Keratinocyte (primary cell): ENCODE results near the gene ELOVL7. TPM values are rescaled to one million over a fixed set of nuclear protein-coding genes. Genes with fewer than 3 reads are reported as not detected.

Experiments used
- DNase-seq: peaks from one replicate; pipeline ENCODE4 v3.0.0-alpha.2; 2011; ENCODE audit warnings: low read depth, missing footprints, low spot score
- FAIRE-seq: peaks from 2 replicates; lab custom pipeline; 2011; peaks lifted over from hg19 to GRCh38; lab: Jason Lieb, UNC
- H2AFZ ChIP-seq: 2 replicates; pipeline ENCODE4 v1.6.0; 2012; ENCODE audit warnings: low read length, control low read depth, inconsistent platforms; ENCODE audit not compliant: control insufficient read depth
- H3K27ac ChIP-seq: 2 replicates; pipeline ENCODE4 v1.5.1; 2011; ENCODE audit warnings: low read length; ENCODE audit not compliant: control insufficient read depth, insufficient read depth
- H3K27me3 ChIP-seq: 3 replicates; pipeline ENCODE4 v1.6.0; 2011; ENCODE audit warnings: low read length; ENCODE audit not compliant: control insufficient read depth, insufficient read depth; ENCODE audit errors: extremely low read depth
- H3K36me3 ChIP-seq, 2 experiments: 2 replicates in 1 of 2; 3 replicates in 1 of 2; pipeline ENCODE4 v1.5.1; 2011; ENCODE audit warnings: low read length in 2 of 2, mild to moderate bottlenecking in 1 of 2; ENCODE audit not compliant: control insufficient read depth in 2 of 2, insufficient read depth in 2 of 2; ENCODE audit errors: extremely low read depth in 1 of 2
- H3K4me1 ChIP-seq: 3 replicates; pipeline ENCODE4 v1.5.1; 2011; ENCODE audit warnings: low read length; ENCODE audit not compliant: control insufficient read depth, insufficient read depth; ENCODE audit errors: extremely low read depth
- H3K4me2 ChIP-seq: 3 replicates; pipeline ENCODE4 v1.6.0; 2011; ENCODE audit warnings: low read depth, low read length; ENCODE audit not compliant: control insufficient read depth, insufficient read depth; ENCODE audit errors: extremely low read depth
- H3K4me3 ChIP-seq, 3 experiments: fragments of 200-600 bp in 1 of 3; sonication (generic) in 1 of 3; 2 replicates in 2 of 3; 3 replicates in 1 of 3; pipeline ENCODE4 v1.5.1; 2011 to 2016; ENCODE audit warnings: low read length in 3 of 3, mild to moderate bottlenecking in 3 of 3, control low read depth in 2 of 3, inconsistent platforms in 1 of 3, low read depth in 1 of 3, mixed read lengths in 1 of 3, mixed run types in 1 of 3, moderate library complexity in 1 of 3; ENCODE audit not compliant: control insufficient read depth in 2 of 3, insufficient read depth in 2 of 3; ENCODE audit errors: extremely low read depth in 1 of 3
- H3K79me2 ChIP-seq: 2 replicates; pipeline ENCODE4 v1.6.0; 2012; ENCODE audit warnings: low read length; ENCODE audit not compliant: control insufficient read depth, insufficient read depth
- H3K9ac ChIP-seq: 3 replicates; pipeline ENCODE4 v1.6.0; 2011; ENCODE audit warnings: low read length; ENCODE audit not compliant: control insufficient read depth, insufficient read depth; ENCODE audit errors: extremely low read depth
- H3K9me1 ChIP-seq: 3 replicates; pipeline ENCODE4 v1.6.0; 2011; ENCODE audit warnings: low read length; ENCODE audit not compliant: control insufficient read depth, insufficient read depth; ENCODE audit errors: extremely low read depth
- H3K9me3 ChIP-seq: 2 replicates; pipeline ENCODE4 v1.5.1; 2012; ENCODE audit warnings: low read depth, low read length; ENCODE audit not compliant: control insufficient read depth
- H4K20me1 ChIP-seq: 3 replicates; pipeline ENCODE4 v1.6.0; 2011; ENCODE audit warnings: low read length; ENCODE audit not compliant: control insufficient read depth, insufficient read depth; ENCODE audit errors: extremely low read depth
- CTCF ChIP-seq, 3 experiments: IDR thresholded peaks in 1 of 3; conservative IDR thresholded peaks in 1 of 3; optimal IDR thresholded peaks in 1 of 3; 2 replicates in 2 of 3; 3 replicates in 1 of 3; pipeline versions ENCODE3 to v1.5.1; 2011; ENCODE audit warnings: low read length in 3 of 3, mild to moderate bottlenecking in 3 of 3, moderate library complexity in 2 of 3, control low read depth in 1 of 3, inconsistent platforms in 1 of 3; ENCODE audit not compliant: insufficient read depth in 2 of 3; ENCODE audit errors: extremely low read depth in 1 of 3
- EZH2 ChIP-seq: IDR thresholded peaks from one replicate; pipeline ENCODE4 v1.6.1; 2012; ENCODE audit warnings: inconsistent platforms, mild to moderate bottlenecking, low read length, moderate library complexity
- dilution Hi-C: fragments of 300-500 bp; cut with MboI; formaldehyde crosslinking; loops from one replicate; pipeline ENCODE4 v1.7.0; 2020; ENCODE audit warnings: low sequenced_read_pairs; ENCODE audit not compliant: extremely low pct_ligation_motif_present
- polyA plus RNA-seq, 5 experiments: library from polyadenylated mRNA; depleted of rRNA in 3 of 5; stranded (reverse) in 3 of 5; stranded (forward) in 1 of 5; unstranded in 1 of 5; fragments of >200 nt; gene quantifications; 1 replicate in 1 of 5; 2 replicates in 3 of 5; 3 replicates in 1 of 5; pipeline versions ENCODE4 v1.2.1 to v1.2.3, GENCODE V29; 2011 to 2012; ENCODE audit warnings: missing spikeins in 2 of 5, low read depth in 1 of 5, low replicate concordance in 1 of 5

ELOVL7 gene
- polyA plus RNA-seq, 1 donor (not counting 4 experiments of a cell fraction or from before 2014, with no cell fraction given): 12.0 TPM

DNA sequence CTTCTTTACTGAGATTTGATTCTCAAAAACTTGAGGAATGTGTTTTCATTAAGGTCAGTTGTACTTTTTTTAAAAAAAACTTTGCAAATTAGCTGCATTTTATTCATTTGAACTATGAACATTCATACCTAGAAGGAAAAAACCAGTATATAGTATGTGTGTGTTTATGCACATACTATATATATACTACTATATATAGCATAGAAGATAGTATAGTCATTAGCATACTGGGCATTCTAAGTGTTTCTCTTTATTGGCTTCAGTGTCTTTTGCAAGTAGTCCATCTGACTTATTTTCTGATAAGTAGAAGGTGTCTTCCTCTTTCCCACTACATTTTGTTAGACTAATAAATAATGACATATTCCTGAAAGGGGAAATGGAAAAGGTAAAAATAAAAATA, 33.0 kb downstream of the ELOVL7 start:
- Histone ChIP-seq H3K4me1 (peaks cover 14% of the 10 kb centered on the region), H3K36me3 (no peaks in the 10 kb centered on the region), H3K79me2 (no peaks in the 10 kb centered on the region), H4K20me1 (no peaks in the 10 kb centered on the region), H2AFZ (peak overlapping the region; percentile 29), H3K9ac (no peak overlapping the region), H3K4me2 (peak overlapping the region; percentile 23), H3K27me3 (no peaks in the 10 kb centered on the region), H3K9me1 (no peaks in the 10 kb centered on the region), H3K4me3 (no peak overlapping the region), H3K27ac (no peak overlapping the region), H3K9me3 (no peaks in the 10 kb centered on the region)
- DNase-seq: no peak
- no peak for TF ChIP-seq CTCF (optimal IDR thresholded peaks at IDR 0.05 in 1 of 3, IDR thresholded peaks at IDR 0.05 in 1 of 3, conservative IDR thresholded peaks at IDR 0.05 in 1 of 3; ENCODE audit: extremely low read depth in 1 of 3, insufficient read depth in 2 of 3, low read length in 3 of 3)
- no peak for TF ChIP-seq EZH2
- FAIRE-seq: no peak
- dilution Hi-C loops: no loop called here

DNA sequence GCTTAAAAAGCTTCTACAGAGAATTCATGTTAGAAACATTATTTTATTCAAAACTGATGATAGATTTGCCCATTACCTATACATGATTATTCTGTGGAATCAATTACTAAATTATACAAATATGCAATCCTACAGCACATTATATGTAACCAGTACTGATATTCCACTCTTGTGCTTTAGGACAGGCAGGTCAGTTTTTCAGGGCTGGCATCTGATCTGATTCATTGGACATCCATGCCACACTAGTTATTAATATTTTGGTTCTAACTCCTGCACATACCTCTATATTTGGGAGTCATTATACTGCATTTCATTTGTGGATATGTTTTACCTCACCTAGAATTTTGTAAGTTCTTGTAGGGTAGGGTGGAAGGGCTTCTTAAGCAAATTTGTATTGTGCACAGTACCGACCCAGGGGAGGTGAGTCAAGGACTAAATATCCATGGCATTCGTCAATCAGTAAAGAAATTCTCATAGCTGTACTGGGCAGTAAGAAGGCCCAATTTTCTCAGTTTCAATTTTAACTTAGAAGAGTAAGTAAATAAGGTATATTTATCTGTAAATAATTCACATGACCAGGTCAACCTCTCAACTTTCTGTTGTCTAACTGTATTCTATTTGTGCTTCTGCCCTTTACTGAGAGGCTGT, 33.5 kb downstream of the ELOVL7 start:
- Histone ChIP-seq H3K4me3 (no peak overlapping the region), H3K79me2 (no peaks in the 10 kb centered on the region), H3K9me1 (no peaks in the 10 kb centered on the region), H3K9ac (no peak overlapping the region), H3K4me2 (peak overlapping the region; percentile 23), H3K27me3 (no peaks in the 10 kb centered on the region), H4K20me1 (no peaks in the 10 kb centered on the region), H2AFZ (peak overlapping the region; percentile 29), H3K4me1 (peaks cover 17% of the 10 kb centered on the region), H3K9me3 (no peaks in the 10 kb centered on the region), H3K36me3 (no peaks in the 10 kb centered on the region), H3K27ac (no peak overlapping the region)
- DNase-seq (no peak), FAIRE-seq (no peak)
- TF ChIP-seq CTCF (optimal IDR thresholded peaks at IDR 0.05 in 1 of 3, IDR thresholded peaks at IDR 0.05 in 1 of 3, conservative IDR thresholded peaks at IDR 0.05 in 1 of 3; ENCODE audit: extremely low read depth in 1 of 3, insufficient read depth in 2 of 3, low read length in 3 of 3) (no peak), EZH2 (no peak)
- dilution Hi-C loops: no loop called here
